Prostate gland (tissue), 2 donors: Measurements from ENCODE around the gene CCNL2.

Experiments used
- CTCF ChIP-seq, 4 experiments: fragments of 200-600 bp in 2 of 4; fragments of 450-650 bp in 2 of 4; sonication (generic) in 2 of 4; IDR thresholded peaks; 1 replicate in 3 of 4; 2 replicates in 1 of 4; pipeline ENCODE4 v1.5.1; 2016 to 2019; ENCODE audit warnings: antibody characterized with exemption in 4 of 4, mild to moderate bottlenecking in 2 of 4, moderate library complexity in 2 of 4
- POLR2A ChIP-seq: fragments of 450-650 bp; IDR thresholded peaks from one replicate; pipeline ENCODE4 v1.6.1; 2016; ENCODE audit warnings: antibody characterized with exemption, mild to moderate bottlenecking
- POLR2AphosphoS5 ChIP-seq: sonication (generic); formaldehyde crosslinking; IDR thresholded peaks from one replicate; pipeline ENCODE4 v1.6.1; 2017; ENCODE audit warnings: antibody characterized with exemption

DNA sequence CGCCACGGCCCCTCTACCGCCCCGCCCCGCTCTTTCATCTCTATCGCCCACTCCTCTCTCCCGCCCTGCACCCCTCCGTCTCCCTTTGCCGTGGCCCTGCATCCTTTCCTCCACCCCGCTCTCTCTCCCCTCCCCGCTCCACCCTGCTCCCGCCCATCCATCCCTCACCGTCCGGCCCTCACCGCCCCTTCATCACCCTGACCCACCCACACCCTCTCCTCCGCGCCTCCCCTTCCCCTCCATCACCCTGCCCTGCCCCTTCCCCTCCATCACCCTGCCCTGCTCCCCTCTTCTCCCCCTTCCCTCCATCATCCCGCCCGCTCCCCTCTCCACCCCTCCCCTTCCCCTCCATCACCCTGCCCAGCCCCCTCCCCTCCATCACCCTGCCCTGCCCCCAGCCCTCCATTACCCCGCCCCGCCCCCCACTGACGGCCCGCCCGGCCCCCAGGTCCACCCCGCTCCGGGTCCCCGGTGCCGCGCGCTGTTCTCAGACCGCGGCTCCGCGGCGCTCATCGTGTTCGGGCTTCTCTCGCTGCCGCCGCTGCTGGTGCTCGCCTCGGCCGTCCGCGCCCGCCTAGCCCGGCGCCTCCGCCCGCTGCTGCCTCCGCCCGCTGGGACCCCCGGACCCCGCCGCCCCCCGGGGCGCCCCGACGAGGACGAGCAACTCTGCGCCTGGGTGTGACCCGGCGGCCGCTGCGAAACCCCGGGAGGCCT, 28.1 kb upstream of the CCNL2 start:
- TF ChIP-seq CTCF (IDR thresholded peaks at IDR 0.05) (no peak), POLR2A (no peak), POLR2AphosphoS5 (no peak)
